COLO668 (cell line): ENCODE data around the gene GRIP2.

ENCODE experiments used
- DNase-seq: peaks from one replicate; lab custom pipeline; 2025; ENCODE audit not compliant: unreplicated experiment; lab: John Stamatoyannopoulos, UW

Gene GRIP2

DNA sequence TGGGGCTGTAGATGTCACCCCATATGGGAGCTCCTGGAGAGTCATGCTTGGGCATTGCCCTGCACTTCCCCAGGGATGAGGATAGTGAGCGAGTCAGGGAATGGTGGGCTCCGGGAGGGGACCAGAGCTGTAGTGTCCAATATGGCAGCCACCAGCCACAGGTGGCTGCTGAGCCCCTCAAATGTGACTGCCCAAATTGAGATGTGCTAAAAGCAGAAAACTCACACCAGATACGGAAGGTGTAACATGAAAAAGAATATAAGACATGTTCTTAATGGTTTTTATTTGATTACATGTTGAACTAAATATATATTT is 31.7 kb downstream of the GRIP2 start:
- no peak for DNase-seq

DNA sequence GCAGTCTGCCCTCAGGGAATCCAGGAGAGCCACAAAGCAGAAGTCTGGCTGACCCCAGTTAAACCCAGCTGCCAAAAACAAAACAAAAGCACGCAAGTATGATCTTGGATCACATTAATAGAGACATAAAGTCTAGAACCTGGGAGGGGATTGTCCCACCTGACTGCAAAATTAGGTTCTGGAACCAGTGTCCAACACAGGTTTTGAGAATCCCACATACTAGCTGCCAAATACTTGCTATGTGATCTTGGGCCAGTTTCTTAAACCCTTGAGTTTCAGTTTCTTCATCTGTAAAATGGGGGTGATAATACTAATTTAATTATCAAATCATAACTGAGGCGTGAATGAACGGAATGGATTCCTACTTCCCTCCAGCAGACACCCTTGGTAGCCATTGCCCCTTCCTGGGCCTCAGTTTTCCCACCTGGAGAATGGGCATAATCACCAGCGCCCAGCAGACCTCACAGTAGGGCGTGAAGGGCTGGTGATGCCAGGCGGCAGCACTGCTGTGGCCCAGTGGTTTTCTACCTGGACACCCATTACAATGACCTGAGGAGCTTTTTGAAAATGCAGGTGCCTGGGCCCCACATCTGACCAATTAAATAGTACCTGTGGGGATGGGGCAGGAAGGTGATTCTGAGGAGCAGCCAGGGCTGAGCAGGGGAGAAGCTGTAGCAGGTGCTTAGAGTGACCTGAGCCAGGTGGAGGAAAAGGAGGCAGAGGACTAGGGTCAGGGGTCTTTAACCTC is 32.2 kb downstream of the GRIP2 start:
- no peak for DNase-seq

DNA sequence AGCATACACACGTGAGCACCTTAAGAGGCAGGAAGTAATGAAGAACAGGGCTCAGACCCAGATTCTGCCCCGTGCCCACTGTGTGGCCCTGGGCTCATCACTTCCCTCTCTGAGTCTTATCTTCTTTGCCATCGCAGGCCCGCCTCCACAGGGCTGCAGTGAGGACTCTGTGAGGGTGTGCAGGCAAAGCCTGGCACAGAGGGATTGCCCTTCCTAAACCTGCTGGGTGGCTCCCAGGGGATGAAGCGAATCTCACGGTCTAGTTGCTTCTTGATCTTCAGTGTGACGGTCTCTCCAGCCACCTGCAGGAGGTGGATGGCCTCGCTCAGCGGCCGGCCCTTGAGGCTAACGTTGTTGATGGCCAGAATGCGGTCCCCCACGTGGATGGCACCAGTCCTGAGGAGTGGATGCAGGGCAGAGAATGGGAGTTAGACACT is 32.8 kb downstream of the GRIP2 start:
- peak; percentile 27 for DNase-seq

DNA sequence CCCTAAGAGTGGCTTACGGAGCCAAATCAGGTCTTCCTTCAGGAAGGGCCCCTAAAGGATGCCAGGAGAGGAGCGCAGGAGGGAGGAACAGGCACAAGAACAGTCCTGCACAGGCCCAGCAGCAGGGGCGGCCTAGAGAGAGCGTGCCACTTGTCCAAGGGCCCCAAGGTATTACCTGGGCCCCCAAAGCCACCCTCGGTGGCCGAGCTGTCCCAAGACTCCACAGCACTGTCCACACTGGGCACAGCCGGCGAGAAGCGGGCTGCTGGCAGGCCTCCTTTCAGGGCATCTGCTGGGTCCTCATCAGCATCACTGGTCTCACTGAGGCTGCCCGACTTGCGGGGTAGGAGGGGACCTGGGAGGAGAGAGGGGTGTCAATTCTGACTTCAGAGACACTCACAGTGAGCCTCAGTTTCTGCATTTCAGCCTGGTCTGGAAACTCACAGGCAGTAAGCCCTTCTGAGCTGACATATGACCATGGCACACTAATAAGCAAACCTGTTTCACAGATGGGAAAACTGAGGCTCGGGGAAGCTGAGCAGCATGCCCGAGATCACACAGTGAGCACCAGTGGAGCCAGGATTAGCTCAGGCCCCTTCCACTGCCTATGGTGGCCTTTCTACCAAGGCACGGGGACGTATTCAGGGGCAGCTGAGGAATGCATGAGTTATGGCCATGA is 33.4 kb downstream of the GRIP2 start:
- no peak for DNase-seq

DNA sequence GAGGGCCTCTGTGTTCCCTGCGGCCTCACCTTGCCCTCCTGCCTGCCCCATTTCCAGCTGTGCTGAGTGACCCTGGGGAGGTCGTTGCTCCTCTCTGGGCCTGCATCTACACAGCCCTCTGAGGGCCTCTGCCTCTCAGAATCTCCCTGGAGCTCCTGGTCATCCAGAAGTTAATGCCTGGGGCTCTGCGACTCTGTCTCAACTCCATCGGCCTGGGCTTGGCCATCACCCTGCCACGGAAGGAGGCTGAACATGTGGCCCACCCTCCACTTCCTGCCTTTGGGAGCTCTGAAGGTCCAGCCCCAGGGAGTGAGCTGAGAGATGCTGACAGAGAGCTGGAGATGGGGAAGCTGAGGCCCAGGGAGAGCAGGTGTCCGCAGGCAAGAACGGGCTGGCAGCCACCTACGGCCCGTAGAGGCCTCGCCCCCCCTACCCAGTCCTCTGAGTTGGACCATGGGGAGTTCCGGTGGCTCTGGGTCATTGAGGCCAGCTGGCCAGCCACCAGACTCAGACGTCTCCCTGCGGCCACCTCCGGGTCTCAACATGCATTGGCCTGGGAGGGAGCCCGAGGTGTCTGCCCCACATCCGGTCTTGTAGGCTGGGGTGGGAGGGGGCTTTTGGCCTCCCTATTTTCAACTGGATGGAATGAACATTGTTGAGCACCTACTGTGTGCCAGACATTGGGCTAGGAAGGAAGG is 34.2 kb downstream of the GRIP2 start:
- no peak for DNase-seq

DNA sequence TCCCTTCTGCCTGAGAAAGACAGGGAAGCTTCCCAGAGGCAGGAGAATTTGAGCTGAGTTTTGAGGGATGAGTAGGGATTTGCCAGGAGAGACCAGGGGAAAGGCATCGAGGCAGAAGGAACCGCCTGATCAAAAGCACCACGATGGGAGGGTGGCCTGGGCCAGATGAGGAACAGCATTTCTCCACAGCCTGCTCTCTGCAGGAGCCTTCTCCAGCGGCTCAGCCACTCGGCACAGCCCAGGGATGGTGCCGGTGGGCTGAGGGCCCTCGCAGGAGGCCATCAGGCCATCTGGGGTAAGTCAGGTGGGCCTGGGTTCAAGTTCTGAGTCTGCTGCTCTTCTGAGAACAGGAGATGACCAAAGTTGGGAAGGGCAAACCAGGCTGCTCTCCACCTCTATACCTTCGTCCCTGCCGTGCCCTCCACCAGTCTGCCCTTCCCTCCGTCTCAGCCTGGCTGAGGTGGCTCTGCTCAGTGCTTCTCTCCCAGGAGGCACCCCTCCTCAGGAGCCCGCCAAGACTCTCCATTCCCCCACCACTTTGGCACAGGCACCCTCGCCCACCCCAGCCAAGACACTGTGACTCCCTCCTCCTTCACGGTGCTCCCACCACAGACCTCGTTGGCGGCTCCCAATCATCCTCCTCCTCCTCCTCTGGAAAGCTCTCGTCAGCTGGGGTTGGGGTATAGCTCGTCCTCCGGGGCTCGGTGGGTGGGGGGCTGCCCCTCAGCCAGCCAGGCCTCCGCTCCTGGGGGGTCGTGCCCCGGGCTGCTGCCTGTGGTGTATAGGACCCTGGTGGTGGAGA is 34.9 kb downstream of the GRIP2 start:
- DNase-seq, result no peak

DNA sequence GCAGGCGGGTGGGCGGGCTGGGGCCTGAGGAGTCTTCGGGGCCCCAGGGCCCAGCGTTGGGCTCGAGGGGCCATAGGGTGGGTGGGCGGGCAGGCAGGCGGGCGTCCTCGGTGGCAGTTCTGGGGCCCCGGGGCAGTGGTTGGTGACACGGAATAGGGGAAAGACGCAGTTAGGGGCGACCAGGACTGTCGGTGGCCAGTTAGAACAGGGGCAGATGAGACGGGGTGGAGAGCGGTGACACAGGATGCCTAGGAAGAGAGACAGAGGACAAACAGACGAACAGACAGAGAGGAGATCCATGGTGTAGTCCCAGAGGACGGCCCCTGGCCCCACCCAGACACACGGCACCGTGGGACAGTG is 36.5 kb downstream of the GRIP2 start:
- DNase-seq, result no peak

DNA sequence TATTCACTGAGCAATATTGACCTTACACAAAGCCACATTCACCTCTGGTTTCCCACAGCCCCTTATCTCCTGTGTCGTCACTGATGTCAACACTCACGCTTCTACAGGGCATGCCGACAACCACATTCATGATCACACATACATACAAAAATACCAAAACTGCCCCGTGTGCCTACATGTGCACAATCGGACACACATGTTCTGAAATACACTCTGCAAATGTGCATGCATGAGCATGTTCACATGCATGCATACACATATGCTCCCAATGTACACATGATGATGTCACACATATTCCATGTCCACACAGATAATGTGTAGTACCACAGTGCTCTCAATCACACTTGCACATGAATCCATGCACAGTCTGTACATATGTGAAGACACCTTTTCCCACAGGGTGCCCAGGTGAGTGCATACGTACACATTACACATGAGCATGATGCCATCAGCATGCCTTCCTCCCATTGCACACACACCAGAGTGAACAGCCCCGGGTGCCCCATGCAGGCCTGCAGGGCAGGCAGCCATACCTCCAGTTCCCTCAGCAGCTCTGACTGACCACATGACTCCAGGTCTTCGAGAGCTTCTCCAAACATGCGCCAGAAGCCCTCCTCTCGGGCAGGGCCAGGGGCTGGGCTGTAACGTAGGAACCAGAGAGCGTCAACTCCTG is 37.0 kb downstream of the GRIP2 start:
- no peak for DNase-seq

DNA sequence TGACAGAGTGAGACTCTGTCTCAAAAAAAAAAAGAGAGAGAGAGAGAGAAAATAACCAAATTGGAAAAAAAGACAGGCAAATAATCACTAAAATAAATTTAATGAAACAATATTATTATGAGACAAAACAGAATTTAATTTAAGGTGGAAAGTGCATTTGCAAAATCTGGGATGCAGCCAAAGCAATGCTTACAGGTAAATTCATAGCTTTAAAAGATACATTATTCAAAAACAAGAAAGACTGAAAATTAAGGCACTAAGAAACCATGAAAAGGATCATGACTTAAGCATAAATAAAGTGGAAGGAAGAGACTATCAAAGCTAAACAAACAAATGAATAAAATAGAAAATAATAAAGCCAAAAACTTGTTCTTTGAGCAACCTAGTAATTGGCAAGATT is 37.7 kb downstream of the GRIP2 start:
- no peak for DNase-seq

DNA sequence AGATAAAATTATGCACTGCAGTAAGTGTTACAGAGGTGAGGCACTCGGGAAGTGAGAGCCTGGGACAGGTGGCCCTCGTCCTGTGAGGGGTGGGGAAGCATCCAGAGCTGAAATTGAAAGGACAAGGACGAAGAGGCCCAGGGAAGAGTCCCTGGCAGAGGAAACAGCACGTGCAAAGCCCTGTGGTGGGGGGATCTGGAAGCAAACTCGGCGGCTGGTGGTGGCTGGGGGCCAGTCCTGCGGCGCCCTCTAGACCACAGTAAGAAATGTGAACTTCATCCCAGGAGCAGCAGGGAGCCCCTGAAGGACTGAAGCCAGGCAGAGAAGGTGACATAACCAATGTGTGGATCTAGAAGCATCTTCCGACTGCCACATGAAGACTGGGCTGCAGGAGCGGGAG is 42.8 kb downstream of the GRIP2 start:
- DNase-seq, result no peak

DNA sequence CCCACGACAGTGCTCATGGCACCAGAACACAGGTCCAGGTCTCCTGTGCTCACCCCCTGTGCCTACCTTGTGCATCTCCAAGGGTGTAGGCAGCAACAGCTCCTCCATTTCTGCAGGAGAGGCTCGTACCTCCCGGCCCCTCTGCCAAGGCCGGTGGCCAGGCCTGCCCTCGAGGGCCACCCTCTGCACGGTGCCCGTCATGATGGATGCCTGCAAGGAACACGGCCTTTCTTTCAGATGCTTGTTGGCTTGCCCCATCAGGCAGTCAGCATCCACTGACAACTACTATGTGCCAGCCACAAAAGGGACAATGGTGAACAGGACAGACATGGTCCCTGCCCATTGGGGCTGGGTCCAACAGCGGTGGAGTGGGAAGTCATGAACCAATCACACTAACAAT is 43.8 kb downstream of the GRIP2 start:
- no peak for DNase-seq

DNA sequence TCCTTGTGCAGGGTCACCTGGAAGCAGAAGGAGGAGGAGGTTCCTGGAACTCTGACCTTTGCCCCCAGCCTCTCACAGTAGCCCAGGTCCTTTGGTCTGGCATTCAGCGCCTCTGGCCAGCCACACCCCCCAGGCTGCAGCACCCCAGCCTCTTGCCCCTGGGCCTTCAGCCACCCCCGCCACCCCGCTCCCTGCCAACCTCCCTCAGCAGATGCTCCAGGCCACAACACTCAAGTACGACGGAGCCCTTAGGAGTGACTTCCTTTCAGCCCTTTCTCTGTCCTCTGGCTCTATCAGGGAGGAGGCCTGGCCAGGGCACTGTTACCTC is 45.2 kb downstream of the GRIP2 start:
- no peak for DNase-seq

DNA sequence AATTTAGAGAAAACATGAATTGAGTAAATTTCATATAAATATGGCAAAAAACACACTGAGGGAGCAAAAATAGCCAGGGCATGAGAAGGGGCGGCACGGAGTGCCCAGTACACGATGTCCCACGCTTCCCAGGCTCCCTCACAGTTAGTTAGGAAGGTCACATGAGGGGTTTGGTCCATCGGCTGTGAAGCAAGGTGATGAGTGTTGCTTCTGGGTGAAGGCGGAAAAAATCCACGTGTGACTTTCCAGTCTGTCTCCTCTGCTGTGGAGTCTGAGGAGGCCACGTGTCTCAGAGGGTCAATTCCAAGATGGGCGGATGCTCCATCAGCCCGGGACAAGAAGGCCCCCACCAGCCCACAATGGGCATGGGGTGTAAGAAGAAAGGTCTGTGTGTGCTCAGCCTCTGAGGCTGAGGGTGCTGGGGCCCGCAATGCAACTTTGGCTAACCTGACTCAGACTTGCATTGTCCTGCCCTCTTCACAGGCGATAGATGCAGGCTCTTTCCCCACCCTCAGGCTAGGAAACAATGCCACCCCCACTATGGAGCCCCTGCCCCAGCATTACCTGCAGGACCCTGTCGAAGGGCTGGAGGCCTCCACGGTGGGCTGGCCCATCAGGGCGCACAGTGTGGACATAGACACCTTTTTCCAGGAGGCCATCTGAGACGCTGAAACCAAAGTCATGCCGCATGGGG is 45.7 kb downstream of the GRIP2 start:
- DNase-seq, result no peak

DNA sequence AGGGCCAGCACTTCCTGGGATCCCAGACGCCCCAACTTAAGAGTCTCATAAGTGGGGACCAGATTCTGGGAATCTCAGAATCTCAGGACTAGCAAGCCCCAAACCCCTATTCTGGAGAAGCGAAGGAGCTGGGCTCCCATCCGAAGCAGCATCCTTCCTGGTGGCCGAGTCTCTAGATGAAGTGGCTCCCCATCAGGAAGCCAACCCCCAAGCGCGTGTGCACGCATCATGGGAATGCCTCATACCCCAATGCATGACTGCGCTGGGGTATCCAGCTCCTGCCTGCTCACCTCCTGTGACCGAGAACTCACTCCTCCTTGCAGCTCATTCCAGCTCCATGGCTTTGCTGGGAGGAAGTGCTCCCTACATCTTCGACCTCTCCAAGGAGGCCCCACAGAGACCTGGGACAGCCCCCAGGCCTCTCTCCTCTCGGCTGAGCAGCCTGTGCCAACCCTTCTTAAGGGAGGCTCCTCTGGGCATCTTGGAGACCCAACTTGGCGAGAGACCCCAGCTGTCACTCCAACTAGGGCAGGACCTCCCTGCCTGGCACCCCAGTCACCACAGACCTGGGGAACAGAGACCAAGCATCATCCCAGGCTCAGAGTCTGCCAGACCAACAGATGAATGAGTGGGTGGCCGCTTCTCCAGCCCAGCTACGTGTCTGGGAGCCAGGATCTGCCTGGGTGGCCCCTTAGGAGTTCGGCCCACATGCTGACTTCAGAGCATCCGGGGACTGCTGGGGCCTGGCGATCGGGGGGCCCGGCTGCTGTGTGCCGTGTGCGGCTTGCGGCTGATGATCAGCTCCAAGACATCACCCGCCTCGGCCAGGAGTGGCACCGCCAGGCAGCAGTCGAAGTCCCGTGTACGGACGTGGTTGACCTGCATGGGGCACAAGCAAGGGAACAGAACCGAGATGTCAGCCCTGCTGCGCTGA is 46.9 kb downstream of the GRIP2 start:
- no peak for DNase-seq

DNA sequence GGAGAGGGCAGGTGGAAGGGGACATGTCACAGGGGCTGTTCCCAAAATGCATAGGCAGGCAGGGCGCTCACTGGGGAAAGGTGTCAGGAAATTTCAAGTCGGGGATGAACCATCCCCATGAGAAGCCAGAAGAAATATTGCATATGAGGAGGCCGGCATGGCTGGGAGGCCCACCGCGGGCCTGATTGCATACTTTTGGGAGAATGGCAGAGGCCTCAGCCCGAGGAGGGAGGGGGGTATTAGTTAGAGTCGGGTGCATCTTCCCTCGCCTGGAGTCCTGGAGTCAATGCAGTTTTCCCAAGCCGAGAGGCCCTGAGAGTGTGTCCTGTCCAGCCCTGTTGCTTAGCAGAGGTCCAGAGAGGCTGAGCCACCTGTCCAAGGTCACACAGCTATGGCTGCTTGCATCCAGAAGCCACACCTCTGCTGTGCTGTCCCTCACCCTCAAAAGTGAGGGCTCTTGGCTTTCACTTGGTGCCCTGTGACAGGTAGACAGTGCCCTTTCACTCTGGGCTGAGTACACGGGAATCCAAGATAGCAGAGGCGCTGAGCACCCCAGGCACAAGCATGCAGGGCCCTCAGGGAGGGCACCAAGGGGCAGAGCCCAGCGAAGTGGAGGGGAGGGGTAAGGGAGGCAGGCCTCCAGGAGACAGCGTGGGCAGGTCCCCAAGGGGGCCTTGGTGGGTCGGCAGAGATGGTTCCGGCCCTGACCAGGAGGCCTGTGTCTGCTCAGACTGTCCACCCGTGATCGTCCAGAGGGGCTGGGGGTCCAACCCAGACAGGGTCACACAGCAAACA is 48.5 kb downstream of the GRIP2 start:
- no peak for DNase-seq

DNA sequence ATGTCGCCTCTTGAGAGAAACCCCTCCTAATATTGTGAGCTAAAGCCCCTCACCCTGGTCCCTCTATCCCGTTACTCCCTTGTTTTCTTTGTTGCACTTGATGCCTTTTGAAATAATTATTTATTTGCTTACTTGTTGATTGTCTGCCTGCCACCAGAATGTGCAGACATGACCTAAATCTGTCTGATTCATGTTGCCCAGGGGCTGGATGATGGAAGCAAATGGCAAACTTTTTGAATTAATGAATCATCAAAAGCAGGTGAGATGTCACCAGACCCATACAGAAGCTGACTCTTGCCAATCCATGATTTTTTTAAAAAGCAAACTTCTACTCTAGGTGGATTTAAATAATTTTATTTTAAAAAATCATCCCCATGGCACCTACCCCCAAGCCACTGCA is 49.3 kb downstream of the GRIP2 start:
- DNase-seq, result no peak

DNA sequence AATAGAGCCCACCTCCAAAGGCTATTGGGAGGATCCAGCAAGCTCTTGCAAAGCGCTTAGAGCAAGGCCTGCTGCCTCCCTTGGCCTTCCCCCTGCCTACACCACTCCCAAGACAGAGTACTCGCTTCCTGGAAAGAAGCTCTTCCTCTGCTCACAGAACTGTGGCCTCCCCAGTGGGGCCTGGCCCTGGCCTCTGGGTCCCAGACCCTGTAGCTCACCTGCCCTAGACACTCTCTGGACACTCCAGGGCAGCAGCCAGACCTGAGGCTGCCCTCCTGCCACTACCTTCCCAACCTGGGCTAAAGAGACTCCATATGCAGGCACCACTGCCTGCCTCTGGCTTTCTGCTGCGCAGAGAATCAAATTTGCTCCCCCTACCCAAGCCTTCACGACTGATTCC is 49.9 kb downstream of the GRIP2 start:
- no peak for DNase-seq

DNA sequence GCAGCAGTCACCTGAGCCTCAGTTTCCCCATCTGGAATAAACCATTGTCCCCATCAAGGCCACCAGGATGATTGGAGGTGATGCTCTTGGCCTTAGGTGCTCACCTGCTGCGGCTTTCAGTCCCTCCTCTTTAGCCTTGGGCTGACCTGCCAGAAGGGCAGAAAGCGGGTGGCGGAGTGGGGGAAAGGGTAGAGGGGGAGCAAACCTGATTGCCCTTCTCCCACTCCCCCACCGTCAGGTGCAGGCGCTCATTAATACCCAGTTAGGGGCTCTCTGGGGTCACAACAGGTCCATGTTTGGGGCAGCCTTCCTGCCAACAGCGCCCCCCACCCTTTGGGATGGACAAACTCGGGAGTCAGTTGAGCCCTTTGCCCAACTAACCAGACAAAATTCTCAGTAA is 50.5 kb downstream of the GRIP2 start:
- DNase-seq, result no peak
